Muscle layer of duodenum (tissue), 2 donors: Measurements from ENCODE around the gene STAT6.

Source experiments
- H3K27ac ChIP-seq: one replicate; pipeline ENCODE4 v1.7.0; 2013; ENCODE audit warnings: mild to moderate bottlenecking, low read length
- H3K27me3 ChIP-seq: one replicate; pipeline ENCODE4 v1.7.0; 2013; ENCODE audit warnings: low read depth, mild to moderate bottlenecking, control low read depth, low read length
- H3K36me3 ChIP-seq, 2 donors: one replicate each; pipeline ENCODE4 v1.7.0; 2013; ENCODE audit warnings: low read length in 2 of 2, control low read depth in 1 of 2, mild to moderate bottlenecking in 1 of 2; ENCODE audit not compliant: insufficient read depth in 2 of 2, control insufficient read depth in 1 of 2
- H3K4me1 ChIP-seq, 2 donors: one replicate each; pipeline ENCODE4 v1.7.0; 2013; ENCODE audit warnings: low read length in 2 of 2, mild to moderate bottlenecking in 2 of 2, control low read depth in 1 of 2, moderate library complexity in 1 of 2; ENCODE audit not compliant: insufficient read depth in 2 of 2, control insufficient read depth in 1 of 2
- H3K4me3 ChIP-seq, 2 donors: one replicate each; pipeline ENCODE4 v1.7.0; 2013; ENCODE audit warnings: low read length in 2 of 2, low read depth in 1 of 2, mild to moderate bottlenecking in 1 of 2
- H3K9me3 ChIP-seq, 2 donors: one replicate each; pipeline ENCODE4 v1.7.0; 2013; ENCODE audit warnings: low read length in 2 of 2, control low read depth in 1 of 2, mild to moderate bottlenecking in 1 of 2; ENCODE audit not compliant: control insufficient read depth in 1 of 2
- donor health status: healthy.

Gene STAT6

DNA sequence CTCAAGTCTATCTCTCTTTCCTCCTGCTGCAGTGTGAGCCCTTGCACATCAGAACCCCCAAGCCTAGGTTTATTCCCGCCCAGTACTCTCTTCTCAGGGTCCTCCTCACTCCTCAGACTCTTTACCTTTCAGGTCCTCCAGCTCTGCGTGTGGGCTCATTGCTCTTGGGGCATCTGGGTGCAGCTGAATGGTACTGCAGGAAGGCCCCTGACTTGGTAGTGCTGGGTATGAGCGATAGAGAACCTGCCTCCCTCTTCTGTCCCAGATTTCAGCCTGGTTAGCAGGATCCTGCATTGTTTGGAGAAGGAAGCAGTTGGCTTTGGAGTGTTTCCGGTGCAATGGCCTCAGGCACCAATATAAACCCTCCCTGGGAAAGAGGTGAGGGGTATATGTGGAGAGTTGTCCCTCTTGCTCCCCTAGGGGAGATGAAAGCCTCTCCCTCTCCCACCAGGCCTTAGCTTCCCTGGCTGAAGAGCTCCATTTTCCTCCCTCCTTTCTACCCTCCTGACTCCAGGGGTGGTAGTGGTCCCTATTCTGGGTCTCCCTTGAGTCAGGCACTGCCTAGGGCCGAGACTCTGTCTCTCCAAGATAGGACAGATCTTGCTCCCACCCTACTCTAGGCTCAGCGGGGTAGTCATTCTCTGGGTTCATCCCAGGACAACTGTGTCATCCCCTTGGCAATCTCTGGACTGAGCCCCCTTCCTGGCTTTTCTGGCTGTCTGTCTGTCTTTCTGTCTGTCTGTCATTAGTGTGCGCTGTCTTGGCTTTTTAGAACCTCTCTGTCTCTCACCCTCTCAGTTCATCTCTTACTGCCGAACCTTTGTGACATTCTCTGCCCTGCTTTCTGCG is 21.0 kb upstream of the STAT6 start:
- no peaks in the 10 kb centered on the region for H3K9me3 ChIP-seq
- H3K27ac ChIP-seq, result peak overlapping the region; percentile 71
- H3K4me3 ChIP-seq, result peak overlapping the region; percentile 70 to 87
- peaks cover 0 to 9% of the 10 kb centered on the region in 2 donors for H3K36me3 ChIP-seq
- H3K27me3 ChIP-seq, result no peaks in the 10 kb centered on the region
- H3K4me1 ChIP-seq, result peaks cover 31 to 69% of the 10 kb centered on the region in 2 donors

DNA sequence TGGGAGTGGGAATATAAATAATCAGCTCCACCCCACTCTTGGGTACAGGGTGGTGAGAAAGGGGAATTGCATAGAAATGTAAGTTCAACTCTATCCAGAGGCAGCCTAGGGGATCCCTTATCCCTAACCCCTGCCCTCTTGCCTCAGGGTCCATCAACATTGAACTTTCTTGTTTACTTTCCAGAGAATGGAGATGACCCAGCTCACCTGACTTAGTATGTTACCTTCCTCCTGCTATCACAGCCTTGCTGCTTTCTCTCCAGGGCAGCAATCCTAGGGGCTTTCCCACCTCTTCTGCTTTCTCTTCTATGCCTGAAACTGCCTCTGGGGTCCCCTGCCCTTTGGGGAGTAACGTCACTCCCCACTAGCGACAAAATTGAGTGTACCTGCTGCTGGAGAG is 19.8 kb upstream of the STAT6 start:
- Histone ChIP-seq H3K27ac (peak overlapping the region; percentile 71), H3K4me1 (peaks cover 36 to 63% of the 10 kb centered on the region in 2 donors), H3K36me3 (peaks cover 0 to 9% of the 10 kb centered on the region in 2 donors), H3K27me3 (no peaks in the 10 kb centered on the region), H3K4me3 (peak overlapping the region; percentile 70 to 87), H3K9me3 (no peaks in the 10 kb centered on the region)

DNA sequence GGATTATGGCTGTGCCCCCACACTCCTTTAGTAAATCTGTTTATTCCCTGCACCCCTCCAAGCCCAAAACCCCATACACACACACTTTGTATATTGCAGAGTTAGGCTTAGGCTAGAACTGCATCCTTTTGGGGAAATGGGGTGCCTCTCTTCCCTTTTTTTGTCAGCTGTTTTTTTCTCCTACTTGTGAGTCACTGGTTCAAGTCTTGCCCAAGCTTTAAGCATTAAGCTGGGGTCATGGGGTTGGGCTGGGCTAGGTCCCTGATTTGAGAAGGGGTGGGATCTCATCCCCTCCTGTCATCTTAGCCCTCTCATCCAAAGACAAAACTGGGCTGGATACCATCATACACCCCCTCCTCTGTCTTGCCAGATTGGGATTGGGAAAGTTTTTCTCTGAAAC is 18.7 kb upstream of the STAT6 start:
- H3K4me3 ChIP-seq, result peak overlapping the region; percentile 70 to 87
- H3K9me3 ChIP-seq, result no peaks in the 10 kb centered on the region
- peaks cover 32 to 54% of the 10 kb centered on the region in 2 donors for H3K4me1 ChIP-seq
- no peaks in the 10 kb centered on the region for H3K27me3 ChIP-seq
- peak overlapping the region; percentile 71 for H3K27ac ChIP-seq
- H3K36me3 ChIP-seq, result peaks cover 0 to 9% of the 10 kb centered on the region in 2 donors

DNA sequence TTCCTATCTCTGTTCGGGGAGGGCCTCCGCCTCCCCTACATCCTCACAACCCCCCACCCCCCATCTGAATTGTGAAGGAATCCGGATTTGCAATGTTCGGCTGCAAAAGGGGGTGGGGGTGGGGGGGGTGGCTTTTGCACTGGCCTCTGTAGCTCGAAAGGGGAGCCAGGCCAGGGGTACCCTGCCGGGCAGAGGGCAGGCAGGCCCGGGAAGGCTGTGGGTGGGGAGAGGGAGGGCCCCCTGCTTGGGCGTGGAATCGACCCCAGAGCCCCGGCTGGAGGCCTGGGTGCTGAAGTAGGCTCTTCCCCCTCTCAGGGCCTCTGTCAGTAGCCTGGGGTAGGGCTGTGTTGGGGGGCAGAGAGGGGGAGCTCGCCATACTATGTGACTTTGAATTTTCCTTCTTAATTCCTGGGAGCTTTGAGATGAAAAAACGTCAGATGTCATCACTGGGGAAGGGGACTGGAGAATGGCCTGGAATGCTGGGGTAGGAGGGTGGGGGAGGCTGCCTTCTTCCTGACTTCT is 18.2 kb upstream of the STAT6 start:
- Histone ChIP-seq H3K4me3 (peak overlapping the region; percentile 70 to 87), H3K9me3 (no peaks in the 10 kb centered on the region), H3K27ac (peak overlapping the region; percentile 71), H3K4me1 (peaks cover 31 to 51% of the 10 kb centered on the region in 2 donors), H3K27me3 (no peaks in the 10 kb centered on the region), H3K36me3 (peaks cover 0 to 9% of the 10 kb centered on the region in 2 donors)

DNA sequence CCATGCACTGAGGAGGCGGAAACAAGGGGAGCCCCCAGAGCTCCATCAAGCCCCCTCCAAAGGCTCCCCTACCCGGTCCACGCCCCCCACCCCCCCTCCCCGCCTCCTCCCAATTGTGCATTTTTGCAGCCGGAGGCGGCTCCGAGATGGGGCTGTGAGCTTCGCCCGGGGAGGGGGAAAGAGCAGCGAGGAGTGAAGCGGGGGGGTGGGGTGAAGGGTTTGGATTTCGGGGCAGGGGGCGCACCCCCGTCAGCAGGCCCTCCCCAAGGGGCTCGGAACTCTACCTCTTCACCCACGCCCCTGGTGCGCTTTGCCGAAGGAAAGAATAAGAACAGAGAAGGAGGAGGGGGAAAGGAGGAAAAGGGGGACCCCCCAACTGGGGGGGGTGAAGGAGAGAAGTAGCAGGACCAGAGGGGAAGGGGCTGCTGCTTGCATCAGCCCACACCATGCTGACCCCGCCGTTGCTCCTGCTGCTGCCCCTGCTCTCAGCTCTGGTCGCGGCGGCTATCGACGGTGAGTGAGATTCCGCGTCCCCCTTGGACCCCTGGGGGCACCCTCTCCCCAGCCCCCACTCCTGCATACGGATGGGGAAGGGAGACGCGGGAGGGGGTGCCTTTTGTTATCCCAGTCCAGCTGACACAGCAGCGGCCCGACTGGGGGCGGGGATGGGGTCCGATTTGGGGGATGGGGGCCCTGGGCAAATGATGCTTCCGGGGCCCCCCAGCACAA is 17.5 kb upstream of the STAT6 start:
- Histone ChIP-seq H3K27ac (peak overlapping the region; percentile 71), H3K9me3 (no peaks in the 10 kb centered on the region), H3K36me3 (peaks cover 0 to 9% of the 10 kb centered on the region in 2 donors), H3K4me3 (peak overlapping the region; percentile 70 to 87), H3K4me1 (peaks cover 31 to 51% of the 10 kb centered on the region in 2 donors), H3K27me3 (no peaks in the 10 kb centered on the region)

DNA sequence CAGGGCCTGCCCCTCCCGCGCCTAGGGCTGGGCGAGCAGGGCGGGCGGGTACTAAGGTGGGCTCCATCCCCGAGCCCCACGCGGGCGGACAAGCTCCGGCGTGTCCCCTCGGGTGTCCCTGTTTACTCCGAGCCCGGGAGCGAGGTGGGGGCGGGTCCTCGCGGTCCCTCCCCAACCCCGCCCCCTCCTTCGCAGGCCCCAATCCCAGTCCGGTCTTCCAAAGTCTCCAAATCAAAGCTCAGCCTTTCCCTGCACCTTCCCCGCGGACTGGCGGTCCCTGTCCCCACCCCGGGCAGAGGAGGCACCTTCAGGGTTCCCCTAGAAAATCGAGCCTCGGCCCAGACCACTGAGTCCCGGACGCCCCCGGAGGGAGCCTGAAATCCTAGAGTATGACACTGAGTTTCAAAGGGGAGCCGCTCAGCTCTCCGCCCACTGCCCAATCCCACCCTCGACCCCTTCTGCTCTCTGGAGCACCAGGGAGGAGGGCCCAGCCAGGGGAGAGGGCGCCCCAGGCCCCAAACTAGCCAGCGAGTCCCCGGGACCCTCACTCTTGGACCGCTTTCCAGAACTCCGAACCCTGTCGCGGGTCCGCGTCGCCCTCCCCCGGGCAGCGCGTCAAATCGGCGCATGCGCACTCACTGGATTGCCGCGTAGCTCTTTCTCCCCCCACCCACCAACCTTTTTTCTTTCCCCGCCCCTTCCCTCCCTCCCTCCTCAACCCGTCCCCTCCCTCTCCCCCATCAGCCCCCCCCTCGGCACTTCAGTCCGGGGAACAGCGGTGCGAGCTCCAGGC is 16.8 kb upstream of the STAT6 start, which contains the start of gene LRP1:
Gene LRP1 (plus strand): TSS at position 758 of the 793 bp plus-strand sequence. CDS start 482 bp downstream, outside the sequence.
- Histone ChIP-seq H3K9me3 (no peaks in the 10 kb centered on the region), H3K4me3 (peak within 1 kb of the TSS; percentile 74 to 87), H3K36me3 (peaks cover 0 to 9% of the 10 kb centered on the region in 2 donors), H3K4me1 (peaks cover 30 to 46% of the 10 kb centered on the region in 2 donors), H3K27me3 (no peaks in the 10 kb centered on the region), H3K27ac (peak within 1 kb of the TSS; percentile 90)

DNA sequence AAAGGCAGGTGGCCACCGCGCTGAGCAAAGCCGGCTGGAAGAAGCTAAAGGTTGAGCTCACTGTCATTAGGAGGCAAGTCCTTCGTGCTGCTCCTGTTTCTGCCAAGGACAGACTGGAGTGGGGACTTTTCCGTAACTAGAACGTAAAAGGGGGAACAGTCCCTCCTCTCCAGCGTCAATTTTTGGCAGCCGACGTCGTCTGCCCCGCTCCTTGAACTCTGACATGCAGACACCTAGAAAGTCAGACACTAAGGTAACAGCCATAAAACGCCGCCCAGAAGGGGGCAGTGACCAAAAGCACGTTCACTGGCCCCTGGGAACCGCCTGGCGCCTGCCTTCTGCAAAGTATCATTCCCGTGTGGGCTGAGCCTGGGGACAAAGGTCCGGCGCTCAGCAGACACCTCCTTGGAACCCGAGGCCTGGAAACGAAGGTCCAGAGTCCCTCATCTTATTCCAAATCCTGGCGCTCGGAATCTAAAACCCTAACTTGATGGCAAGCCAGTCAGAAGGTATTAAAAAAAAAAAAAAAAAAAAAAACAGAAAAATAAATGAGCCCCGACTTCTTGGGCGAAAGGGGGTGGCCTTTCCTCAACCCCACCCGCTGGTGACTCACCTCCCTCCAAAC is 16.1 kb upstream of the STAT6 start:
- Histone ChIP-seq H3K4me1 (peaks cover 23 to 39% of the 10 kb centered on the region in 2 donors), H3K27me3 (no peaks in the 10 kb centered on the region), H3K4me3 (peak overlapping the region; percentile 74 to 87), H3K27ac (peak overlapping the region; percentile 90), H3K36me3 (peaks cover 0 to 4% of the 10 kb centered on the region in 2 donors), H3K9me3 (no peaks in the 10 kb centered on the region)

DNA sequence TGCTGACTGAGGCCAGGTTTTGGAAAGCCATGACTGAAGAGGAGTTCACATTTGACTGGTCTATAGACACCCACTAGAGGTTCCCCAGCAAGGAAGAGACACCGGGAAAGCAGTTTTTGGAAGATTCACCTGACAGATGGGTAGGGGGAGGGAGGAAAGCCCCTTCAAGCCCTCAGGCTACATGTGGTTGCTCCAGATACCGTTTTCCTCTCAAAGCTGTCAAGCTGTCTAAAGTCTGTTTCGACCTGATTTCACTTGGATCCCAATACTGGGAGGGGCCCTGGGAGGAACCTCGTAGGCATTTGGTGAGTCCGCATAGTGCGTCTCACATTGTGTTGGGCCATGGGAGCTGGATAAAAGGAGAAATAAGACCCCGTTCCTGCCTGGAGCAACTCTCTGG is 15.4 kb upstream of the STAT6 start:
- peaks cover 0 to 4% of the 10 kb centered on the region in 2 donors for H3K36me3 ChIP-seq
- H3K4me3 ChIP-seq, result peak overlapping the region; percentile 74 to 87
- no peaks in the 10 kb centered on the region for H3K27me3 ChIP-seq
- peak overlapping the region; percentile 90 for H3K27ac ChIP-seq
- H3K9me3 ChIP-seq, result no peaks in the 10 kb centered on the region
- H3K4me1 ChIP-seq, result peaks cover 18 to 33% of the 10 kb centered on the region in 2 donors

DNA sequence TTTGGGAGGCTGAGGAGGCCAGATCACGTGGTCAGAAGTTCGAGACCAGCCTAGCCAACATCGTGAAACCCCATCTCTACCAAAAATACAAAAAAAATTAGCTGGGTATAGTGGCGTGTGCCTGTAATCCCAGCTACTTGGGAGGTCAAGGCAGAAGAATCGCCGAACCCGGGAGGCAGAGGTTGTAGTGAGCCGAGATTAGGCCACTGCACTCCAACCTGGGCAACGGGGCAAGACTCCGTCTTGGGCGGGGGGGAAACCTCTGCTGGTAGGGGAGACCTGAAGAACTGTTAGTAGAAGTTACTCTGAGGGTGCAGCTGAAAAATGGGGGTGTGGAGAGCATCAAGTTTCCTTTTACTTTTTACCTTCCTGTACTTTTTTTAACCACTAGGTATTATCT is 14.9 kb upstream of the STAT6 start:
- Histone ChIP-seq H3K27ac (no peak overlapping the region), H3K4me3 (no peak overlapping the region), H3K9me3 (no peaks in the 10 kb centered on the region), H3K36me3 (peaks cover 0 to 4% of the 10 kb centered on the region in 2 donors), H3K27me3 (no peaks in the 10 kb centered on the region), H3K4me1 (peaks cover 13 to 28% of the 10 kb centered on the region in 2 donors)

DNA sequence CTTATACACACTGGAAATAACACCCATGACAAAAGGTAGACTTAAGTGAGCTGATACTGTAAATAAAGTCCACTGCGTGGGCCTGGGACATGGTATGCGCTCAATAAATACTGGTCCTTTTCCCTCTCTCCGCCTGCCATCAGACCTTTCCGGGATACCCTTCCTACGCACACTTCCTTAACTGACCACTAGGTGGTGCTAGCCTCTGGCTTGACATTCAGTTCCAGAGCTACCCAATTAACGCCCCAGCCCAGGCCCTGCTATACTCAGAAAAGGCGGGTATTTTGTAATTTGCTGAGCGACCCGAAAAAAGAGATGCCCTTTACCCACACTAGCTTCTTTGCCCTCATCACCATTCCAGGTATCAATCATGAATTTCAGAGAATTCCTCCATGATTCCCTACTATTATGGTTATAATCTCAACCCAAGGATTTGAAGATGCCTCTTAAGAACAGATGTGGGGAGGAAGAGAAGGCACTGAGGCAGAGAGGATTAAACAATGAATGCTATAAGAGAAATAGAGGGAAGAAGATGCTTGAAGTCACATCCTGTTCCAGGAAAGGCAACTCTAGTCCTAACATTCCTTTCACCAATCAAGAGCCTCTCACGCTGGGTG is 13.2 kb upstream of the STAT6 start:
- Histone ChIP-seq H3K9me3 (no peaks in the 10 kb centered on the region), H3K4me3 (no peak overlapping the region), H3K27ac (no peak overlapping the region), H3K27me3 (no peaks in the 10 kb centered on the region), H3K4me1 (peaks cover 5 to 11% of the 10 kb centered on the region in 2 donors), H3K36me3 (peaks cover 0 to 4% of the 10 kb centered on the region in 2 donors)
